Thyroid gland (tissue), 4 donors: Measurements from ENCODE around the gene OR2AE1. TPM values are rescaled to one million over a fixed set of nuclear protein-coding genes. Genes with fewer than 3 reads are reported as not detected.

Experiments used
- DNase-seq, 2 donors: peaks; one replicate each; pipeline ENCODE4 v3.0.0-alpha.2; 2019
- H3K27ac ChIP-seq, 3 donors: fragments of 200-600 bp; sonication (generic); 1 replicate in 2 of 3; 2 replicates in 1 of 3; pipeline ENCODE4 v1.5.1; 2016 to 2019; ENCODE audit warnings: mild to moderate bottlenecking in 1 of 3, moderate library complexity in 1 of 3
- H3K27me3 ChIP-seq: fragments of 200-600 bp; sonication (generic); one replicate; pipeline ENCODE4 v1.5.1; 2019
- H3K36me3 ChIP-seq, 2 donors: fragments of 200-600 bp; sonication (generic); one replicate each; pipeline ENCODE4 v1.5.1; 2016 to 2019
- H3K4me1 ChIP-seq, 2 donors: fragments of 200-600 bp; sonication (generic); one replicate each; pipeline ENCODE4 v1.5.1; 2017 to 2019
- H3K4me3 ChIP-seq, 3 donors: fragments of 200-600 bp; sonication (generic); replicated peaks in 1 of 3; 1 replicate in 2 of 3; 2 replicates in 1 of 3; pipeline ENCODE4 v1.5.1; 2016; ENCODE audit warnings: mild to moderate bottlenecking in 1 of 3
- H3K9me3 ChIP-seq: fragments of 200-600 bp; sonication (generic); one replicate; pipeline ENCODE4 v1.5.1; 2017
- POLR2A ChIP-seq, 2 donors: fragments of 450-650 bp; IDR thresholded peaks; one replicate each; pipeline ENCODE4 v1.6.1; 2017; ENCODE audit warnings: antibody characterized with exemption in 2 of 2, mild to moderate bottlenecking in 2 of 2, moderate library complexity in 1 of 2
- WGBS, 2 donors: methylation state at CpG; one replicate each; pipeline ENCODE4 v1.1.5; 2017; 5-methylcytosine and 5-hydroxymethylcytosine counted together
- intact Hi-C: fragments of 100-400 bp; cut with DNase I; formaldehyde crosslinking; loops from one replicate; pipeline ENCODE4 v1.15.1; 2023
- total RNA-seq, 4 donors: library from RNA; depleted of rRNA; stranded (reverse); fragments of >200 nt; gene quantifications; one replicate each; pipeline ENCODE4 v1.2.3, GENCODE V29; 2016
- TF ChIP-seq, protein P1 (sequence below), 6 experiments: fragments of 200-600 bp in 3 of 6; fragments of 450-650 bp in 3 of 6; sonication (generic) in 3 of 6; IDR thresholded peaks; one replicate each; pipeline ENCODE4 v1.5.1; 2016 to 2019; ENCODE audit warnings: antibody characterized with exemption in 6 of 6, mild to moderate bottlenecking in 2 of 6, inconsistent platforms in 1 of 6, moderate library complexity in 1 of 6

Gene OR2AE1
- total RNA-seq, 4 donors from 2014 or later = 0.45 to 1.2 TPM; not detected in 2

DNA sequence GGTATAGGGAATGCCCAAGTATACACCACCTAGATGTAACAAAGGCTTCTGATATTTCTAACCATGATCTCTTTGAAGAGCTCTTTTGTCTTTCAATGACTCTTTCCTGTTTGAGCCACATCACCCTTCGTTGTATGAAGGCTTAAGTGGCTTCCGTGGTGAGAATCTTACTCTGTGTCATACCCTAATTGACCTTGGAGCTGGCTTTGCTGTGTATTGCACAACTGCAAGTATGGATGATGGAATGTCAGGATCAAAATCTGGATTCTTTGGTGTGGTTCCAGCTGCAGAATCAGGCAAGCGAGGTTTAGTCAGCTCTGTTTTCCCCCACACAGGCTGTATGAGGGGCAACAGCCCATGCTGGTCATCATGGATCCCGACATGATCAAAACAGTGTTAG lies 33.0 kb downstream of the OR2AE1 start:
- Histone ChIP-seq H3K27ac (no peak overlapping the region), H3K4me3 (no peak overlapping the region), H3K27me3 (no peaks in the 10 kb centered on the region), H3K36me3 (no peaks in the 10 kb centered on the region), H3K4me1 (no peaks in the 10 kb centered on the region), H3K9me3 (no peaks in the 10 kb centered on the region)
- intact Hi-C loops = no loop called here
- WGBS, 2 donors = 72 to 73% methylated on average over 4 of the region's 4 CpGs
- TF ChIP-seq, protein P1, sequence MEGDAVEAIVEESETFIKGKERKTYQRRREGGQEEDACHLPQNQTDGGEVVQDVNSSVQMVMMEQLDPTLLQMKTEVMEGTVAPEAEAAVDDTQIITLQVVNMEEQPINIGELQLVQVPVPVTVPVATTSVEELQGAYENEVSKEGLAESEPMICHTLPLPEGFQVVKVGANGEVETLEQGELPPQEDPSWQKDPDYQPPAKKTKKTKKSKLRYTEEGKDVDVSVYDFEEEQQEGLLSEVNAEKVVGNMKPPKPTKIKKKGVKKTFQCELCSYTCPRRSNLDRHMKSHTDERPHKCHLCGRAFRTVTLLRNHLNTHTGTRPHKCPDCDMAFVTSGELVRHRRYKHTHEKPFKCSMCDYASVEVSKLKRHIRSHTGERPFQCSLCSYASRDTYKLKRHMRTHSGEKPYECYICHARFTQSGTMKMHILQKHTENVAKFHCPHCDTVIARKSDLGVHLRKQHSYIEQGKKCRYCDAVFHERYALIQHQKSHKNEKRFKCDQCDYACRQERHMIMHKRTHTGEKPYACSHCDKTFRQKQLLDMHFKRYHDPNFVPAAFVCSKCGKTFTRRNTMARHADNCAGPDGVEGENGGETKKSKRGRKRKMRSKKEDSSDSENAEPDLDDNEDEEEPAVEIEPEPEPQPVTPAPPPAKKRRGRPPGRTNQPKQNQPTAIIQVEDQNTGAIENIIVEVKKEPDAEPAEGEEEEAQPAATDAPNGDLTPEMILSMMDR (IDR thresholded peaks at IDR 0.05) = no peak
- TF ChIP-seq POLR2A (IDR thresholded peaks at IDR 0.05) = no peak
- DNase-seq = no peak

DNA sequence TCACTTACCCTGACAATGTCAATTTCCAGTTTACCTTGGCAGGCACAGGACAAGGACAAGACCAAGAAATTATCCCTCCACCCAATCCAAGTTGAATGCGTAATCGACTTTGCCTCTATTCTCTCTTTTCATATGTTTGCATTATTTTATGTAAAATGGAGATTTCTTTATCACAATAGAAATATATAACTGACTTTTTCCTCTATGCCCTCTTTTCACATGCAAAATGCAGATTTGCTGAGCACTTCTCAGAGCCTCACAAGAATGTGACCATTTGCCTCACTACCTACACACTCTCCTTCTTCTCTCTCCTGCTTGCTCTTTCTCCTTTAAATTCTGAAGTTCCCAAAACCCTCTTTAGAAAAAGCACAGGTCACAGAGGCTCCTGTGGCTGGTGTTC lies 33.9 kb downstream of the OR2AE1 start:
- H3K36me3 ChIP-seq = no peaks in the 10 kb centered on the region
- no peaks in the 10 kb centered on the region for H3K27me3 ChIP-seq
- intact Hi-C loops = no loop called here
- 93 to 95% methylated on average over 2 of the region's 2 CpGs for WGBS, 2 donors
- no peaks in the 10 kb centered on the region for H3K9me3 ChIP-seq
- DNase-seq = no peak
- no peak for TF ChIP-seq POLR2A (IDR thresholded peaks at IDR 0.05)
- TF ChIP-seq, protein P1 (IDR thresholded peaks at IDR 0.05) = no peak
- H3K4me3 ChIP-seq = no peak overlapping the region
- H3K27ac ChIP-seq = no peak overlapping the region
- H3K4me1 ChIP-seq = no peaks in the 10 kb centered on the region

DNA sequence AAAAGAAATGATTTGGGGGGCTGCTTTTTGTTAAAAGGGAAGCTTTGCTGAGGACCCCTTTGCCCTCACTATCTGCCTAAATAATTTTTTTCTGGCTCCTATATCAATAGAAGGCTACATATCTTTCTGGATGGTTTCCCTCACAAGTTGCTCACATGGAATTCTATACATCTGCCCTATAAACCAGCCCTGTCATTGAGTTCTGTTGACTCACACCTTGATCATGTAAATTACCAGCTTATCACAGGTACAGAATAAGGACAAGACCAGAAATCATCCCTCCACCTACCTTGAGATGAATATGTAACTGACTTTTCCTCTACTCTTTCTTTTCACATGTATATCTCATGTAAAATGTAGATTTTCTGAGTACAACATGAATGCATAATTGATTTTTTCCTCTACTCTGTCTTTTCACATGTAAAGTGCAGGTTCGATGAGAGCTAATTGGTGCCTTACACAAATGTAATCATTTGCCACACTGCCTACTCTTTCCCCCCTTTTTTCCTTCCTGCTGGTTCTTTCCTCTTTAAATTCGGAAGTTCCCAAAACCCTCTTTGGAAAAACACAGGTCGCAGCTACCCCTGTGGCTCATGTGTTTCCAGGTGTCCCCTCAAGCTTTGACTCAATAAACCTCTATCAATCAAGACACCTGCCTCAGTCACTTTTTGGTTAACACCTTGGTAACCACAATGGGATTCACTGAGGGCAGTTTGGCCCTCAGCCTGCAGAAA lies 36.5 kb downstream of the OR2AE1 start:
- no peak for TF ChIP-seq POLR2A (IDR thresholded peaks at IDR 0.05)
- TF ChIP-seq, protein P1 (IDR thresholded peaks at IDR 0.05) = no peak
- no peak for DNase-seq
- WGBS, 2 donors = 50 to 55% methylated on average over 3 of the region's 3 CpGs
- no peaks in the 10 kb centered on the region for H3K36me3 ChIP-seq
- no peaks in the 10 kb centered on the region for H3K27me3 ChIP-seq
- no peak overlapping the region for H3K4me3 ChIP-seq
- H3K4me1 ChIP-seq = no peaks in the 10 kb centered on the region
- H3K9me3 ChIP-seq = no peaks in the 10 kb centered on the region
- no peak overlapping the region for H3K27ac ChIP-seq
- intact Hi-C loops = no loop called here

DNA sequence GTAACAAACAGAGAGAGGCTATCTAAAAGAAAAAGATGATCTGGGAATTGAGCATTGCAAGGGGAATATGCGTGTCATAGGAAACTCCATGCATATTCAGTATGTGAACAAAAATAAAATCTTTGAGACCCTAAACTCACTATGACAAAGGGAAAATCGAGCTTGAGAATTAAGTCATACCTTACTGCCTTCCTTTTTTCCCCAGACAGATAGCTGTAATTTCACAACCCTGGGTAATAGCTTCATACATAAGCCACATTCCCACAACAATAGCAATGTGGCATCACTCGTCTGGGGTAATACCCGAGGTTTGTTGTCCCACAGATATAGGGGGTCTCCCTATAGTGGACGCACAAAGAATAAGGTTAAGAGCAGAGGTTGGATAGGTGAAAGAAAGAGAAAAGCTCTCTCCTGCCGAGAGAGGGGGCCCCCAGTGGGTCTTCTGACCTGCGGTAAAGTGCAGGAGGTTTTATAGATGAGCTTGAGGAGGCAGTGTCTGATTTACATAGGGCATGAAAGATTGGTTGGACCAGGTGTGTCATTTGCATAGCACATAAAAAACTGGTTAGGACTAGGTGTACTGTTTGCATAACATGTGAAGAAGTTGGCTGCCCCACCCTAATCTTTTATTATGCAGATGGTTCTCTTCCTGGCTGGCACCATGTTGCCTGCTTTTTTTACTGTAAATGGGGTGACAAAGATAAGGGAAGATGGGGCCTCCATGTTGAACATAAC lies 37.4 kb downstream of the OR2AE1 start:
- no peaks in the 10 kb centered on the region for H3K9me3 ChIP-seq
- TF ChIP-seq, protein P1 (IDR thresholded peaks at IDR 0.05) = no peak
- no peak for TF ChIP-seq POLR2A (IDR thresholded peaks at IDR 0.05)
- H3K4me3 ChIP-seq = no peak overlapping the region
- H3K36me3 ChIP-seq = no peaks in the 10 kb centered on the region
- DNase-seq = no peak
- 34 to 35% methylated on average over 7 of the region's 7 CpGs for WGBS, 2 donors
- intact Hi-C loops = no loop called here
- H3K27ac ChIP-seq = no peak overlapping the region
- no peaks in the 10 kb centered on the region for H3K4me1 ChIP-seq
- H3K27me3 ChIP-seq = no peaks in the 10 kb centered on the region
